ENCODE measurements around the gene EIF2S3B. TPM values are rescaled to one million over a fixed set of nuclear protein-coding genes. Genes with fewer than 3 reads are reported as not detected.

The EIF2S3B gene
- total RNA-seq, 1 donor from 2014 or later: 1.3 TPM

DNA sequence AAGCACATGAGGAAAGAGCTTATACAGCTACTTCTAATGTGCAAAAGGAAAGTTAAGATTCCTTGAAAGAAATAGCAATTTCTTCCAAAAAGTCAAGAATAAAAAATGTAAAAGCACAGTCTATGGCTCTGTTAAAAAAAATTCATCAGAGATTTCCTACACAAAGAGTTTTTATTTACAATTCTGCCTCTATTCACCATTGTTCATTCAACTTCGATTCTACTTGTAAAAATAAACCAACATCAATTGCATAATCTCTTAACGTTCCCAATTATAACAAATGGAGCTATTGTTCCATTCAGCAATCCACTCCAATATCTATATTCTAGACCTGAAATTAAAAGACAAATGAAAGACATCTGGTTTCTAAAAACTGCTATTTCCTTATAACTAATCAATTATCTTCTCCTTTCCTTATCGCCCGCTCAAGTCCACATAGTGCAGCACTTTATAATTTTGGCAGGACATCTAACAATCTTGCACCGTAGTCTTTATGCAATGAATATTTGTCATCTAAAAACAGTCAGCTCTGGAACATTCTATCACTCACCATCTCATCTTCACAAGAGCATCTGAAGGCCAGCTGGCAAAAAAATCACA lies 6.2 kb downstream of the EIF2S3B start:
- Mint-ChIP-seq H3K9me3 (ENCODE audit: low read depth) (peaks cover 7% of the 10 kb centered on the region), H3K27ac (ENCODE audit: unreplicated experiment) (no peak overlapping the region), H3K27me3 (ENCODE audit: low read depth) (peaks cover 9% of the 10 kb centered on the region), H3K4me3 (ENCODE audit: unreplicated experiment) (no peak overlapping the region), H3K4me1 (ENCODE audit: low read depth) (no peaks in the 10 kb centered on the region), H3K36me3 (ENCODE audit: low read depth) (peaks cover 2% of the 10 kb centered on the region)
- TF ChIP-seq, protein P1, sequence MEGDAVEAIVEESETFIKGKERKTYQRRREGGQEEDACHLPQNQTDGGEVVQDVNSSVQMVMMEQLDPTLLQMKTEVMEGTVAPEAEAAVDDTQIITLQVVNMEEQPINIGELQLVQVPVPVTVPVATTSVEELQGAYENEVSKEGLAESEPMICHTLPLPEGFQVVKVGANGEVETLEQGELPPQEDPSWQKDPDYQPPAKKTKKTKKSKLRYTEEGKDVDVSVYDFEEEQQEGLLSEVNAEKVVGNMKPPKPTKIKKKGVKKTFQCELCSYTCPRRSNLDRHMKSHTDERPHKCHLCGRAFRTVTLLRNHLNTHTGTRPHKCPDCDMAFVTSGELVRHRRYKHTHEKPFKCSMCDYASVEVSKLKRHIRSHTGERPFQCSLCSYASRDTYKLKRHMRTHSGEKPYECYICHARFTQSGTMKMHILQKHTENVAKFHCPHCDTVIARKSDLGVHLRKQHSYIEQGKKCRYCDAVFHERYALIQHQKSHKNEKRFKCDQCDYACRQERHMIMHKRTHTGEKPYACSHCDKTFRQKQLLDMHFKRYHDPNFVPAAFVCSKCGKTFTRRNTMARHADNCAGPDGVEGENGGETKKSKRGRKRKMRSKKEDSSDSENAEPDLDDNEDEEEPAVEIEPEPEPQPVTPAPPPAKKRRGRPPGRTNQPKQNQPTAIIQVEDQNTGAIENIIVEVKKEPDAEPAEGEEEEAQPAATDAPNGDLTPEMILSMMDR (IDR thresholded peaks at IDR 0.05): no peak
- no peak for DNase-seq (ENCODE audit: low spot score)

GRCh38 chr12:10512798-10513197 lies 7.1 kb downstream of the EIF2S3B start:
- no peak for DNase-seq (ENCODE audit: low spot score)
- Mint-ChIP-seq H3K9me3 (ENCODE audit: low read depth) (peaks cover 5% of the 10 kb centered on the region), H3K27ac (ENCODE audit: unreplicated experiment) (no peak overlapping the region), H3K4me3 (ENCODE audit: unreplicated experiment) (no peak overlapping the region), H3K4me1 (ENCODE audit: low read depth) (no peaks in the 10 kb centered on the region), H3K36me3 (ENCODE audit: low read depth) (peaks cover 2% of the 10 kb centered on the region), H3K27me3 (ENCODE audit: low read depth) (peaks cover 9% of the 10 kb centered on the region)
- TF ChIP-seq, protein P1 (IDR thresholded peaks at IDR 0.05): no peak

- no peaks in the 10 kb centered on the region for H3K4me1 Mint-ChIP-seq (ENCODE audit: low read depth)
- no peak for DNase-seq (ENCODE audit: low spot score)
- no peaks in the 10 kb centered on the region for H3K36me3 Mint-ChIP-seq (ENCODE audit: low read depth)
- no peaks in the 10 kb centered on the region for H3K27me3 Mint-ChIP-seq (ENCODE audit: low read depth)
- peaks cover 2% of the 10 kb centered on the region for H3K9me3 Mint-ChIP-seq (ENCODE audit: low read depth)
- H3K27ac Mint-ChIP-seq (ENCODE audit: unreplicated experiment): no peak overlapping the region
- TF ChIP-seq, protein P1 (IDR thresholded peaks at IDR 0.05): no peak
- H3K4me3 Mint-ChIP-seq (ENCODE audit: unreplicated experiment): no peak overlapping the region
Observed at GRCh38 chr12:10521555-10521954, 15.9 kb downstream of the EIF2S3B start.

- DNase-seq (ENCODE audit: low spot score): no peak
- H3K9me3 Mint-ChIP-seq (ENCODE audit: low read depth): peaks cover 4% of the 10 kb centered on the region
- TF ChIP-seq, protein P1 (IDR thresholded peaks at IDR 0.05): no peak
- no peaks in the 10 kb centered on the region for H3K36me3 Mint-ChIP-seq (ENCODE audit: low read depth)
- no peaks in the 10 kb centered on the region for H3K4me1 Mint-ChIP-seq (ENCODE audit: low read depth)
- H3K4me3 Mint-ChIP-seq (ENCODE audit: unreplicated experiment): no peak overlapping the region
- no peak overlapping the region for H3K27ac Mint-ChIP-seq (ENCODE audit: unreplicated experiment)
- H3K27me3 Mint-ChIP-seq (ENCODE audit: low read depth): peaks cover 3% of the 10 kb centered on the region
Observed at GRCh38 chr12:10528174-10528953, 22.7 kb downstream of the EIF2S3B start.

- Mint-ChIP-seq H3K36me3 (ENCODE audit: low read depth) (no peaks in the 10 kb centered on the region), H3K27me3 (ENCODE audit: low read depth) (peaks cover 3% of the 10 kb centered on the region), H3K4me1 (ENCODE audit: low read depth) (no peaks in the 10 kb centered on the region), H3K27ac (ENCODE audit: unreplicated experiment) (no peak overlapping the region), H3K9me3 (ENCODE audit: low read depth) (peaks cover 4% of the 10 kb centered on the region), H3K4me3 (ENCODE audit: unreplicated experiment) (no peak overlapping the region)
- TF ChIP-seq, protein P1 (IDR thresholded peaks at IDR 0.05): no peak
- DNase-seq (ENCODE audit: low spot score): no peak
Observed at GRCh38 chr12:10529603-10530002, 23.9 kb downstream of the EIF2S3B start.
